ENCODE measurements around the gene SNAI3. TPM values are rescaled to one million over a fixed set of nuclear protein-coding genes. Genes with fewer than 3 reads are reported as not detected.
A peak's percentile ranks its signal among the peaks of the same experiment; 100 is the strongest.

The SNAI3 gene
- total RNA-seq, 1 experiment from 2014 or later: 1.4 TPM

GRCh38 chr16:88705076-88705684 lies 18.9 kb upstream of the SNAI3 start:
- H3K27me3 ChIP-seq (ENCODE audit: low read length): no peaks in the 10 kb centered on the region
- no peaks in the 10 kb centered on the region for H3K36me3 ChIP-seq (ENCODE audit: insufficient read depth, low read length)
- H3K4me2 ChIP-seq (ENCODE audit: low read depth, low read length, poor library complexity, severe bottlenecking): peak overlapping the region; percentile 98
- H3K9me2 ChIP-seq (replicated peaks; ENCODE audit: insufficient read depth, low read length): no peaks in the 10 kb centered on the region
- no peak overlapping the region for H3K27ac ChIP-seq (ENCODE audit: low read length)
- H3K79me2 ChIP-seq (ENCODE audit: low read length): peaks cover 29% of the 10 kb centered on the region
- peak; percentile 66 for DNase-seq
- peak overlapping the region; percentile 83 for H3K9ac ChIP-seq (ENCODE audit: low read length)
- H3K9me3 ChIP-seq (ENCODE audit: low read length): no peaks in the 10 kb centered on the region
- peak overlapping the region; percentile 84 for H3K4me3 ChIP-seq (ENCODE audit: low read length)
- H4K20me1 ChIP-seq (ENCODE audit: insufficient read depth, low read depth, low read length): peaks cover 21% of the 10 kb centered on the region; the same call in 1 of the 2 replicates
- no peak overlapping the region for H2AFZ ChIP-seq (ENCODE audit: low read length)
- peaks cover 49% of the 10 kb centered on the region for H3K4me1 ChIP-seq (ENCODE audit: low read length)

- DNase-seq: no peak
- H3K4me2 ChIP-seq (ENCODE audit: low read depth, low read length, poor library complexity, severe bottlenecking): peak overlapping the region; percentile 15
- H3K4me1 ChIP-seq (ENCODE audit: low read length): peaks cover 51% of the 10 kb centered on the region
- H3K79me2 ChIP-seq (ENCODE audit: low read length): peaks cover 28% of the 10 kb centered on the region
- H3K36me3 ChIP-seq (ENCODE audit: insufficient read depth, low read length): no peaks in the 10 kb centered on the region
- no peak overlapping the region for H2AFZ ChIP-seq (ENCODE audit: low read length)
- 0 out of 2 replicates have a peak overlapping the region, but pooled peaks have one; percentile 22 for H3K9ac ChIP-seq (ENCODE audit: low read length)
- peaks cover 21% of the 10 kb centered on the region; the same call in 1 of the 2 replicates for H4K20me1 ChIP-seq (ENCODE audit: insufficient read depth, low read depth, low read length)
- H3K27me3 ChIP-seq (ENCODE audit: low read length): no peaks in the 10 kb centered on the region
- no peaks in the 10 kb centered on the region for H3K9me3 ChIP-seq (ENCODE audit: low read length)
- no peak overlapping the region for H3K27ac ChIP-seq (ENCODE audit: low read length)
- H3K4me3 ChIP-seq (ENCODE audit: low read length): no peak overlapping the region
- H3K9me2 ChIP-seq (replicated peaks; ENCODE audit: insufficient read depth, low read length): no peaks in the 10 kb centered on the region
These were observed 17.4 kb upstream of the SNAI3 start for GRCh38 chr16:88703486-88704309.

GRCh38 chr16:88702371-88703210 lies 16.3 kb upstream of the SNAI3 start:
- no peaks in the 10 kb centered on the region for H3K27me3 ChIP-seq (ENCODE audit: low read length)
- H3K4me3 ChIP-seq (ENCODE audit: low read length): no peak overlapping the region; the same call in 1 of the 2 replicates
- H3K27ac ChIP-seq (ENCODE audit: low read length): no peak overlapping the region
- H3K4me2 ChIP-seq (ENCODE audit: low read depth, low read length, poor library complexity, severe bottlenecking): peak overlapping the region; percentile 79
- H3K4me1 ChIP-seq (ENCODE audit: low read length): peaks cover 50% of the 10 kb centered on the region
- H3K79me2 ChIP-seq (ENCODE audit: low read length): peaks cover 17% of the 10 kb centered on the region
- no peak for DNase-seq
- no peaks in the 10 kb centered on the region for H3K36me3 ChIP-seq (ENCODE audit: insufficient read depth, low read length)
- no peak overlapping the region for H2AFZ ChIP-seq (ENCODE audit: low read length)
- H4K20me1 ChIP-seq (ENCODE audit: insufficient read depth, low read depth, low read length): peaks cover 21% of the 10 kb centered on the region; the same call in 1 of the 2 replicates
- H3K9ac ChIP-seq (ENCODE audit: low read length): no peak overlapping the region; the same call in 1 of the 2 replicates
- no peaks in the 10 kb centered on the region for H3K9me2 ChIP-seq (replicated peaks; ENCODE audit: insufficient read depth, low read length)
- no peaks in the 10 kb centered on the region for H3K9me3 ChIP-seq (ENCODE audit: low read length)

GRCh38 chr16:88701581-88702370 lies 15.5 kb upstream of the SNAI3 start:
- Histone ChIP-seq H3K4me3 (ENCODE audit: low read length) (peak overlapping the region; percentile 70), H2AFZ (ENCODE audit: low read length) (no peak overlapping the region), H4K20me1 (ENCODE audit: insufficient read depth, low read depth, low read length) (peaks cover 21% of the 10 kb centered on the region; the same call in 1 of the 2 replicates), H3K27me3 (ENCODE audit: low read length) (no peaks in the 10 kb centered on the region), H3K4me1 (ENCODE audit: low read length) (peaks cover 44% of the 10 kb centered on the region), H3K36me3 (ENCODE audit: insufficient read depth, low read length) (no peaks in the 10 kb centered on the region), H3K27ac (ENCODE audit: low read length) (no peak overlapping the region), H3K9ac (ENCODE audit: low read length) (peak overlapping the region; percentile 83), H3K4me2 (ENCODE audit: low read depth, low read length, poor library complexity, severe bottlenecking) (peak overlapping the region; percentile 79), H3K9me3 (ENCODE audit: low read length) (no peaks in the 10 kb centered on the region), H3K79me2 (ENCODE audit: low read length) (peaks cover 9% of the 10 kb centered on the region; the same call in 1 of the 2 replicates), H3K9me2 (replicated peaks; ENCODE audit: insufficient read depth, low read length) (no peaks in the 10 kb centered on the region)
- no peak for DNase-seq

GRCh38 chr16:88700636-88701482 lies 14.6 kb upstream of the SNAI3 start:
- Histone ChIP-seq H3K79me2 (ENCODE audit: low read length) (0 out of 2 replicates have a peak, but pooled peaks cover 5% of the 10 kb centered on the region), H2AFZ (ENCODE audit: low read length) (no peak overlapping the region), H3K4me2 (ENCODE audit: low read depth, low read length, poor library complexity, severe bottlenecking) (peak overlapping the region; percentile 79), H3K9me2 (replicated peaks; ENCODE audit: insufficient read depth, low read length) (no peaks in the 10 kb centered on the region), H3K27ac (ENCODE audit: low read length) (peak overlapping the region; percentile 61; the same call in 1 of the 2 replicates), H4K20me1 (ENCODE audit: insufficient read depth, low read depth, low read length) (peaks cover 21% of the 10 kb centered on the region; the same call in 1 of the 2 replicates), H3K27me3 (ENCODE audit: low read length) (no peaks in the 10 kb centered on the region), H3K36me3 (ENCODE audit: insufficient read depth, low read length) (no peaks in the 10 kb centered on the region), H3K9me3 (ENCODE audit: low read length) (no peaks in the 10 kb centered on the region), H3K4me1 (ENCODE audit: low read length) (peaks cover 44% of the 10 kb centered on the region), H3K4me3 (ENCODE audit: low read length) (peak overlapping the region; percentile 70), H3K9ac (ENCODE audit: low read length) (peak overlapping the region; percentile 83)
- DNase-seq: peak; percentile 90

GRCh38 chr16:88700322-88700635 lies 14.0 kb upstream of the SNAI3 start:
- Histone ChIP-seq H3K9ac (ENCODE audit: low read length) (peak overlapping the region; percentile 83), H3K4me2 (ENCODE audit: low read depth, low read length, poor library complexity, severe bottlenecking) (peak overlapping the region; percentile 79), H3K36me3 (ENCODE audit: insufficient read depth, low read length) (no peaks in the 10 kb centered on the region), H4K20me1 (ENCODE audit: insufficient read depth, low read depth, low read length) (peaks cover 20% of the 10 kb centered on the region; the same call in 1 of the 2 replicates), H3K9me2 (replicated peaks; ENCODE audit: insufficient read depth, low read length) (no peaks in the 10 kb centered on the region), H3K4me1 (ENCODE audit: low read length) (peaks cover 41% of the 10 kb centered on the region), H2AFZ (ENCODE audit: low read length) (no peak overlapping the region), H3K79me2 (ENCODE audit: low read length) (0 out of 2 replicates have a peak, but pooled peaks cover 5% of the 10 kb centered on the region), H3K9me3 (ENCODE audit: low read length) (no peaks in the 10 kb centered on the region), H3K4me3 (ENCODE audit: low read length) (peak overlapping the region; percentile 70; the same call in 1 of the 2 replicates), H3K27me3 (ENCODE audit: low read length) (no peaks in the 10 kb centered on the region), H3K27ac (ENCODE audit: low read length) (peak overlapping the region; percentile 61; the same call in 1 of the 2 replicates)
- DNase-seq: no peak

- DNase-seq: no peak
- H3K9ac ChIP-seq (ENCODE audit: low read length): no peak overlapping the region
- H3K9me3 ChIP-seq (ENCODE audit: low read length): no peaks in the 10 kb centered on the region
- no peaks in the 10 kb centered on the region for H3K9me2 ChIP-seq (replicated peaks; ENCODE audit: insufficient read depth, low read length)
- peaks cover 11% of the 10 kb centered on the region; the same call in 1 of the 2 replicates for H4K20me1 ChIP-seq (ENCODE audit: insufficient read depth, low read depth, low read length)
- H3K79me2 ChIP-seq (ENCODE audit: low read length): 0 out of 2 replicates have a peak, but pooled peaks cover 5% of the 10 kb centered on the region
- no peaks in the 10 kb centered on the region for H3K36me3 ChIP-seq (ENCODE audit: insufficient read depth, low read length)
- H3K27me3 ChIP-seq (ENCODE audit: low read length): no peaks in the 10 kb centered on the region
- H2AFZ ChIP-seq (ENCODE audit: low read length): no peak overlapping the region
- H3K4me1 ChIP-seq (ENCODE audit: low read length): peaks cover 32% of the 10 kb centered on the region
- no peak overlapping the region for H3K4me2 ChIP-seq (ENCODE audit: low read depth, low read length, poor library complexity, severe bottlenecking)
- H3K27ac ChIP-seq (ENCODE audit: low read length): no peak overlapping the region
- H3K4me3 ChIP-seq (ENCODE audit: low read length): no peak overlapping the region
These were observed 12.9 kb upstream of the SNAI3 start for GRCh38 chr16:88699180-88699579.

Measured in Karpas-422 (cell line).